OCI-LY7 (cell line): ENCODE results near the gene MYO18B. TPM values are rescaled to one million over a fixed set of nuclear protein-coding genes. Genes with fewer than 3 reads are reported as not detected.

Source experiments
- BruUV-seq: library from RNA; stranded (reverse); fragments of 400-500 nt; replicated peaks from 2 replicates; lab custom pipeline; 2021; lab: Mats Ljungman, UMichigan
- CTCF ChIA-PET: fragments of 300-600 bp; sonication (Branson Sonifier 250); formaldehyde crosslinking; loops from one replicate; lab custom pipeline; 2022; ENCODE audit warnings: antibody characterized with exemption; ENCODE audit not compliant: unreplicated experiment; lab: Charles Lee
- POLR2A ChIA-PET: fragments of 300-600 bp; sonication (Branson Sonifier 250); formaldehyde crosslinking; loops from one replicate; lab custom pipeline; 2022; ENCODE audit warnings: antibody characterized with exemption; lab: Charles Lee
- DNase-seq: peaks from one replicate; pipeline ENCODE4 v3.0.0-alpha.2; 2015; ENCODE audit warnings: low spot score
- H2AFZ ChIP-seq: fragments of 200-600 bp; sonication (generic), shearing (Covaris generic); 2 replicates; pipeline ENCODE4 v1.6.1; 2014; ENCODE audit warnings: mild to moderate bottlenecking, antibody characterized with exemption, low read length, moderate library complexity
- H3K27ac ChIP-seq: fragments of 200-600 bp; sonication (generic); 2 replicates; pipeline ENCODE4 v1.5.1; 2014; ENCODE audit warnings: mixed run types, low read depth, mild to moderate bottlenecking, moderate library complexity, low read length, inconsistent platforms; ENCODE audit not compliant: poor library complexity, severe bottlenecking
- H3K36me3 ChIP-seq: fragments of 200-600 bp; sonication (generic); 2 replicates; pipeline ENCODE4 v1.6.1; 2014; ENCODE audit warnings: mild to moderate bottlenecking, antibody characterized with exemption, low read length, moderate library complexity, mixed read lengths; ENCODE audit not compliant: insufficient read depth
- H3K4me1 ChIP-seq: fragments of 200-600 bp; sonication (generic); 2 replicates; pipeline ENCODE4 v1.5.1; 2014; ENCODE audit warnings: mild to moderate bottlenecking, low read length; ENCODE audit not compliant: insufficient read depth, poor library complexity, severe bottlenecking
- H3K4me2 ChIP-seq: fragments of 200-600 bp; sonication (generic); 2 replicates; pipeline ENCODE4 v1.6.1; 2014; ENCODE audit warnings: mild to moderate bottlenecking, low read length
- H3K4me3 ChIP-seq: fragments of 200-600 bp; sonication (generic); 2 replicates; pipeline ENCODE4 v1.5.1; 2014; ENCODE audit warnings: mild to moderate bottlenecking, low read depth, low read length; ENCODE audit not compliant: poor library complexity, severe bottlenecking
- H3K79me2 ChIP-seq: fragments of 200-600 bp; sonication (generic); 2 replicates; pipeline ENCODE4 v1.6.1; 2016; ENCODE audit warnings: low read depth, mild to moderate bottlenecking, low read length, moderate library complexity, mixed read lengths; ENCODE audit not compliant: insufficient read depth
- H3K9me2 ChIP-seq: fragments of 200-600 bp; sonication (generic); 2 replicates; pipeline ENCODE4 v1.6.1; 2016; ENCODE audit warnings: mild to moderate bottlenecking, low read length, mixed read lengths; ENCODE audit not compliant: insufficient read depth
- H3K9me3 ChIP-seq: fragments of 200-600 bp; sonication (generic); 2 replicates; pipeline ENCODE4 v1.6.1; 2014; ENCODE audit warnings: mild to moderate bottlenecking, mixed run types, low read length, mixed read lengths
- H4K20me1 ChIP-seq: fragments of 200-600 bp; sonication (generic); 2 replicates; pipeline ENCODE4 v1.6.1; 2014; ENCODE audit warnings: mild to moderate bottlenecking, antibody characterized with exemption, low read length, moderate library complexity, mixed read lengths; ENCODE audit not compliant: insufficient read depth
- CTCF ChIP-seq: fragments of 200-600 bp; sonication (generic); conservative IDR thresholded peaks from 2 replicates; pipeline ENCODE4 v1.5.1; 2014; ENCODE audit warnings: mild to moderate bottlenecking, antibody characterized with exemption, low read length, moderate library complexity, mixed read lengths
- EZH2phosphoT487 ChIP-seq: fragments of 200-600 bp; sonication (generic); IDR thresholded peaks from 2 replicates; pipeline ENCODE4 v1.6.1; 2018; ENCODE audit warnings: low read depth, borderline replicate concordance, mild to moderate bottlenecking, mixed run types, antibody characterized with exemption, low read length, moderate library complexity, mixed read lengths
- intact Hi-C: fragments of 100-400 bp; cut with micrococcal nuclease; formaldehyde crosslinking; loops from one replicate; pipeline ENCODE4 v1.10.0; 2022; ENCODE audit not compliant: unreplicated experiment
- total RNA-seq, 2 experiments: library from RNA; depleted of rRNA in 1 of 2; stranded (reverse); fragments of >200 nt in 1 of 2; shearing (Covaris generic) in 1 of 2; gene quantifications; 2 replicates each; pipeline ENCODE4 v1.2.3, GENCODE V29; 2014 to 2022

Gene MYO18B
- total RNA-seq, 2 experiments from 2014 or later = not detected

GRCh38 chr22:25750569-25751173 lies 8.7 kb downstream of the MYO18B start:
- H3K4me3 ChIP-seq = no peak overlapping the region
- ChIA-PET POLR2A (no interaction called here), CTCF (no interaction called here)
- DNase-seq = no peak
- no peak overlapping the region for H2AFZ ChIP-seq
- intact Hi-C loops = no loop called here
- H3K9me2 ChIP-seq = no peaks in the 10 kb centered on the region
- no peaks in the 10 kb centered on the region for H3K36me3 ChIP-seq
- no peaks in the 10 kb centered on the region for H3K79me2 ChIP-seq
- TF ChIP-seq EZH2phosphoT487 (no peak), CTCF (no peak)
- H3K27ac ChIP-seq = no peak overlapping the region
- no peaks in the 10 kb centered on the region for H3K4me1 ChIP-seq
- no peaks in the 10 kb centered on the region for H3K9me3 ChIP-seq
- H4K20me1 ChIP-seq = no peaks in the 10 kb centered on the region
- no peak overlapping the region for H3K4me2 ChIP-seq
- no TSS peak for BruUV-seq

- Histone ChIP-seq H3K27ac (no peak overlapping the region), H3K4me1 (no peaks in the 10 kb centered on the region), H3K36me3 (no peaks in the 10 kb centered on the region), H4K20me1 (no peaks in the 10 kb centered on the region), H2AFZ (no peak overlapping the region), H3K79me2 (no peaks in the 10 kb centered on the region), H3K9me3 (no peaks in the 10 kb centered on the region), H3K4me3 (no peak overlapping the region), H3K9me2 (no peaks in the 10 kb centered on the region), H3K4me2 (no peak overlapping the region)
- DNase-seq = no peak
- intact Hi-C loops = no loop called here
- TF ChIP-seq CTCF (no peak), EZH2phosphoT487 (no peak)
- BruUV-seq = no TSS peak
- CTCF ChIA-PET = no interaction called here
- POLR2A ChIA-PET = no interaction called here
These were observed 9.2 kb downstream of the MYO18B start for GRCh38 chr22:25751174-25751581.

- no peak for TF ChIP-seq CTCF
- no peak for TF ChIP-seq EZH2phosphoT487
- no peaks in the 10 kb centered on the region for H4K20me1 ChIP-seq
- no peaks in the 10 kb centered on the region for H3K79me2 ChIP-seq
- H3K4me2 ChIP-seq = no peak overlapping the region
- no peak overlapping the region for H3K27ac ChIP-seq
- BruUV-seq = no TSS peak
- no peaks in the 10 kb centered on the region for H3K9me3 ChIP-seq
- no peaks in the 10 kb centered on the region for H3K4me1 ChIP-seq
- no peaks in the 10 kb centered on the region for H3K9me2 ChIP-seq
- no peak overlapping the region for H3K4me3 ChIP-seq
- no peaks in the 10 kb centered on the region for H3K36me3 ChIP-seq
- intact Hi-C loops = no loop called here
- ChIA-PET CTCF (no interaction called here), POLR2A (no interaction called here)
- no peak overlapping the region for H2AFZ ChIP-seq
- no peak for DNase-seq
These were observed 10.7 kb downstream of the MYO18B start for GRCh38 chr22:25752615-25753214.
